Neuronal stem cell (in vitro differentiated cells): ENCODE data around the gene GARIN5B.
"Not testable (repeated sequence)": the region's sequence is repeated elsewhere in the genome, so short reads cannot be mapped to it uniquely, and the experiment has no call there.

Experiments used
- DNase-seq: peaks from one replicate; pipeline ENCODE4 v3.0.0-alpha.2; 2013; ENCODE audit warnings: low spot score
- H2AFZ ChIP-seq: one replicate; pipeline ENCODE4 v1.6.1; 2013; ENCODE audit warnings: mild to moderate bottlenecking, low read length, inconsistent platforms
- H2AK5ac ChIP-seq: 2 replicates; pipeline ENCODE4 v1.6.1; 2013; ENCODE audit warnings: low read depth, mild to moderate bottlenecking, inconsistent platforms, low read length, moderate library complexity, mixed read lengths
- H2BK120ac ChIP-seq: 2 replicates; pipeline ENCODE4 v1.6.1; 2013; ENCODE audit warnings: low read depth, mild to moderate bottlenecking, inconsistent platforms, low read length, moderate library complexity, mixed read lengths
- H2BK12ac ChIP-seq: one replicate; pipeline ENCODE4 v1.6.1; 2013; ENCODE audit warnings: low read length, inconsistent platforms
- H2BK15ac ChIP-seq: 2 replicates; pipeline ENCODE4 v1.6.1; 2013; ENCODE audit warnings: mild to moderate bottlenecking, low read length, inconsistent platforms, mixed read lengths
- H2BK5ac ChIP-seq: one replicate; pipeline ENCODE4 v1.6.1; 2013; ENCODE audit warnings: inconsistent platforms, mild to moderate bottlenecking, low read length, moderate library complexity
- H3K14ac ChIP-seq: one replicate; pipeline ENCODE4 v1.6.1; 2013; ENCODE audit warnings: low read length, inconsistent platforms
- H3K18ac ChIP-seq: 2 replicates; pipeline ENCODE4 v1.6.1; 2013; ENCODE audit warnings: low read length, inconsistent platforms
- H3K23ac ChIP-seq: 2 replicates; pipeline ENCODE4 v1.6.1; 2013; ENCODE audit warnings: low read depth, mild to moderate bottlenecking, mixed read lengths, low read length, inconsistent platforms; ENCODE audit not compliant: poor library complexity
- H3K27ac ChIP-seq: replicated peaks from 3 replicates; pipeline ENCODE4 v1.5.1; 2013; ENCODE audit warnings: low read length, inconsistent platforms
- H3K27me3 ChIP-seq, 3 experiments: 2 replicates each; pipeline ENCODE4 v1.6.1; 2013; ENCODE audit warnings: low read length in 3 of 3, mild to moderate bottlenecking in 2 of 3, inconsistent platforms in 1 of 3, low read depth in 1 of 3, mixed read lengths in 1 of 3, moderate library complexity in 1 of 3; ENCODE audit not compliant: control insufficient read depth in 3 of 3, insufficient read depth in 3 of 3
- H3K36me3 ChIP-seq, 2 donors: replicated peaks in 1 of 2; 2 replicates each; pipeline ENCODE4 v1.6.1; 2013; ENCODE audit warnings: low read length in 2 of 2; ENCODE audit not compliant: control insufficient read depth in 2 of 2, insufficient read depth in 2 of 2
- H3K4ac ChIP-seq: 2 replicates; pipeline ENCODE4 v1.6.1; 2013; ENCODE audit warnings: inconsistent platforms, mild to moderate bottlenecking, low read length, moderate library complexity
- H3K4me1 ChIP-seq, 2 donors: 1 replicate in 1 of 2; 2 replicates in 1 of 2; pipeline ENCODE4 v1.6.1; 2013; ENCODE audit warnings: low read length in 2 of 2, low read depth in 1 of 2; ENCODE audit not compliant: control insufficient read depth in 2 of 2, insufficient read depth in 1 of 2
- H3K4me2 ChIP-seq: one replicate; pipeline ENCODE4 v1.6.1; 2013; ENCODE audit warnings: mild to moderate bottlenecking, low read length, inconsistent platforms; ENCODE audit not compliant: insufficient read depth, poor library complexity, severe bottlenecking
- H3K4me3 ChIP-seq, 2 donors: 2 replicates each; pipeline ENCODE4 v1.5.1; 2013; ENCODE audit warnings: low read length in 2 of 2, mild to moderate bottlenecking in 2 of 2, inconsistent platforms in 1 of 2, moderate library complexity in 1 of 2
- H3K79me1 ChIP-seq: one replicate; pipeline ENCODE4 v1.6.1; 2013; ENCODE audit warnings: low read depth, mild to moderate bottlenecking, inconsistent platforms, low read length, moderate library complexity
- H3K9ac ChIP-seq: one replicate; pipeline ENCODE4 v1.6.1; 2013; ENCODE audit warnings: mild to moderate bottlenecking, low read depth, low read length, inconsistent platforms; ENCODE audit not compliant: poor library complexity
- H3K9me3 ChIP-seq, 2 donors: replicated peaks in 1 of 2; 2 replicates each; pipeline versions ENCODE3 to v1.6.1; 2013; ENCODE audit warnings: low read length in 2 of 2, mild to moderate bottlenecking in 2 of 2, inconsistent platforms in 1 of 2, low read depth in 1 of 2, mixed read lengths in 1 of 2, moderate library complexity in 1 of 2; ENCODE audit not compliant: control insufficient read depth in 2 of 2, insufficient read depth in 1 of 2
- H4K8ac ChIP-seq: one replicate; pipeline ENCODE4 v1.6.1; 2013; ENCODE audit warnings: low read depth, mild to moderate bottlenecking, inconsistent platforms, low read length, moderate library complexity
- H4K91ac ChIP-seq: one replicate; pipeline ENCODE4 v1.6.1; 2013; ENCODE audit warnings: low read length, low read depth, mild to moderate bottlenecking, inconsistent platforms; ENCODE audit not compliant: poor library complexity
- WGBS, 2 donors: extraction: QIAGEN DNeasy Blood & Tissue Kit; methylation state at CpG; one replicate each; pipeline ENCODE4 v1.1.7; 2013; ENCODE audit warnings: missing lambda C conversion rate in 2 of 2, mixed read lengths in 1 of 2; ENCODE audit not compliant: insufficient read length in 2 of 2, insufficient replicate concordance in 1 of 2; ENCODE audit errors: extremely low coverage in 2 of 2; 5-methylcytosine and 5-hydroxymethylcytosine counted together

GARIN5B gene

GRCh38 chr19:55333870-55334269 lies 29.2 kb downstream of the GARIN5B start:
- Histone ChIP-seq H3K27ac (no peak overlapping the region), H3K9me3 (no peaks in the 10 kb centered on the region), H3K9ac (no peak overlapping the region)

DNA sequence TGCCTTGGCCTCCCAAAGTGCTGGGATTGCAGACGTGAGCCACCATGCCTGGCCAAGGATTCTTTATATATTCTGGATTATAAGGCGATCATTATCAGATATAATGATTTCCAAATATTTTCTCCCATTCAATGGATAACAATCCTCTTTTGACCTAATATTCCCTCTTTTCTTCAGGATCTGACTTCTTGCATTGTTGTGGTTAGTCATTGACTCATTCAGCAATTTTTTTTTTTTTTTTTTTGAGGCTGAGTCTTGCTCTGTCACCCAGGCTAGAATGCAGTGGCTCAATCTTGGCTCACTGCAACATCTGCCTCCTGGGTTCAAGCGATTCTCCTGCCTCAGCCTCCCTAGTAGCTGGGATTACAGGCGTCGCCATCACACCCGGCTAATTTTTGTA lies 33.3 kb downstream of the GARIN5B start:
- H4K8ac ChIP-seq, H3K9ac ChIP-seq, H2AFZ ChIP-seq, H2BK120ac ChIP-seq, H2BK15ac ChIP-seq, H3K9me3 ChIP-seq, H3K27me3 ChIP-seq, H3K4me2 ChIP-seq, H4K91ac ChIP-seq, H3K27ac ChIP-seq, H3K4me1 ChIP-seq, H2AK5ac ChIP-seq, H2BK5ac ChIP-seq, H2BK12ac ChIP-seq, H3K79me1 ChIP-seq, H3K4ac ChIP-seq, DNase-seq, H3K23ac ChIP-seq, H3K36me3 ChIP-seq, H3K14ac ChIP-seq, H3K18ac ChIP-seq, H3K4me3 ChIP-seq: not testable (repeated sequence)
- no CpG with 5 or more reads among the region's 6 CpGs for WGBS, 2 donors

More at GRCh38 chr19:55333870-55334269, 29.2 kb downstream of the GARIN5B start:
- H2BK120ac ChIP-seq: no peak overlapping the region
- H2AFZ ChIP-seq: no peak overlapping the region
- H4K8ac ChIP-seq: no peak overlapping the region
- peak overlapping the region; percentile 62 for H2BK15ac ChIP-seq
- no peak overlapping the region for H3K4me2 ChIP-seq
- no peaks in the 10 kb centered on the region for H3K27me3 ChIP-seq
- no peak overlapping the region for H3K18ac ChIP-seq
- no peak for DNase-seq
- peak overlapping the region; percentile 8 for H2AK5ac ChIP-seq
- H3K4me3 ChIP-seq: no peak overlapping the region
- peaks cover 4 to 10% of the 10 kb centered on the region in 2 donors for H3K4me1 ChIP-seq
- no peak overlapping the region for H2BK5ac ChIP-seq
- WGBS, 2 donors: no CpG with 5 or more reads among the region's 11 CpGs
- H3K36me3 ChIP-seq: no peaks in the 10 kb centered on the region
- no peaks in the 10 kb centered on the region for H3K79me1 ChIP-seq
- H2BK12ac ChIP-seq: no peak overlapping the region
- H3K14ac ChIP-seq: no peak overlapping the region
- H4K91ac ChIP-seq: no peak overlapping the region
- no peak overlapping the region for H3K4ac ChIP-seq
- no peak overlapping the region for H3K23ac ChIP-seq

DNA sequence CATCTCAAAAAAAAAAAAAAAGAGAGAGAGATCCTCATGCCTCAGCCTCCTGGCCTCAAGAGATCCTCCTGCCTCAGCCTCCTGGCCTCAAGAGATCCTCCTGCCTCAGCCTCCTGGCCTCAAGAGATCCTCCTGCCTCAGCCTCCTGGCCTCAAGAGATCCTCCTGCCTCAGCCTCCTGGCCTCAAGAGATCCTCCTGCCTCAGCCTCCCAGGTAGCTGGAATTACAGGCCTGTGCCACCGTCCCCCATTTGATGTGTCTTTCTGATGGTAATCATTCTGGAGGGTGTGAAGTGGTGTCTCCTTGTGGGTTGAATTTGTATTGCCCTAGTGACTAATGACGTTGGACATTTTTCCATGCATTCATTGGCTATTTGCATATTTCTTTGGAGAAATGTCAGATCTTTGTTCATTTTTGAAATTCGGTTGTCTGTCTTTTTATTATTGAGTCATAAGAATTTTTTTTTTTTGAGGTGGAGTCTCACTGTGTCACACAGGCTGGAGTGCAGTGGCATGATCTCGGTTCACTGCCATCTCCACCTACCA lies 34.2 kb downstream of the GARIN5B start:
- not testable (repeated sequence) for H2AK5ac ChIP-seq, H2BK120ac ChIP-seq, H2BK12ac ChIP-seq, H3K4me1 ChIP-seq, H3K14ac ChIP-seq, H2BK15ac ChIP-seq, H3K27ac ChIP-seq, H3K9ac ChIP-seq, H4K91ac ChIP-seq, H3K4me3 ChIP-seq, H3K27me3 ChIP-seq, H3K79me1 ChIP-seq, H3K36me3 ChIP-seq, H3K18ac ChIP-seq, H3K4ac ChIP-seq, H2BK5ac ChIP-seq, H3K4me2 ChIP-seq, H3K23ac ChIP-seq, H2AFZ ChIP-seq, H4K8ac ChIP-seq, DNase-seq, H3K9me3 ChIP-seq
- WGBS, 2 donors: no CpG with 5 or more reads among the region's 4 CpGs

DNA sequence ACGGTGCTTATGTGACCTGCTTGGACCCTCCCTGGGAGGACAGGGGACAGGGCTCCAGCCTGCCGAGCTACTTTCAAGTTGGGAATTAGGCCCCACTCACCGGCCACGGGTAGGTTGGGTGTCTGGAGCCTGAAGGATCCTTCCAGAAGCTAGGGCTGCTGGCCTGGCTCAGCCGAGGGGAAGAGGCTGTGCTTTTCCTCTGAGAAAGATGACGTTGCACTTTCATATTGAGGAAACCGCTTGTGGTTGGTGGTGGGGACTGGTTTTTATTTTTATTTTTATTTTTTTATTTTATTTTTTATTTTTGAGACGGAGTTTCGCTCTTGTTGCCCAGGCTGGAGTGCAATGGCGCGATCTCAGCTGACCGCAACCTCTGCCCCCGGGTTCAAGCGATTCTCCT lies 37.9 kb downstream of the GARIN5B start, which contains the start of gene TMEM150B:
Gene TMEM150B, minus strand, starts transcription at position 170 of the 400 bp plus-strand sequence. CDS start 4,305 bp downstream, outside the sequence.
- Histone ChIP-seq H3K4me1 (peaks cover 0 to 3% of the 10 kb centered on the region in 2 donors), H3K23ac (no peak within 1 kb of the TSS), H3K9ac (no peak within 1 kb of the TSS), H3K14ac (no peak within 1 kb of the TSS), H3K18ac (no peak within 1 kb of the TSS), H4K8ac (no peak within 1 kb of the TSS), H3K4ac (no peak within 1 kb of the TSS), H3K4me3 (no peak within 1 kb of the TSS), H2AK5ac (no peak within 1 kb of the TSS), H4K91ac (no peak within 1 kb of the TSS), H3K27me3 (peaks cover 0 to 20% (median 0%) of the 10 kb centered on the region in 3 experiments), H3K4me2 (no peak within 1 kb of the TSS), H3K79me1 (no peaks in the 10 kb centered on the region), H2BK5ac (no peak within 1 kb of the TSS), H2BK120ac (no peak within 1 kb of the TSS), H3K27ac (no peak within 1 kb of the TSS), H2BK12ac (no peak within 1 kb of the TSS), H2AFZ (peak within 1 kb of the TSS; percentile 22), H3K9me3 (no peaks in the 10 kb centered on the region), H2BK15ac (no peak within 1 kb of the TSS), H3K36me3 (no peaks in the 10 kb centered on the region)
- DNase-seq: no peak
- WGBS, 2 donors: no CpG with 5 or more reads among the region's 14 CpGs
